ENCODE data around the gene SENP7.

- TF ChIP-seq CTCF (IDR thresholded peaks at IDR 0.05; ENCODE audit: insufficient read depth, low read depth, low read length) (no peak), EZH2 (IDR thresholded peaks at IDR 0.05; ENCODE audit: insufficient read depth, low read length) (no peak)
These were observed 14.9 kb upstream of the SENP7 start for GRCh38 chr3:101527906-101528305.

Data from astrocyte (in vitro differentiated cells and primary cell).